H9 (cell line): ENCODE data around the gene SLIT1. TPM values are rescaled to one million over a fixed set of nuclear protein-coding genes. Genes with fewer than 3 reads are reported as not detected.

Experiments
- DNase-seq: peaks from one replicate; pipeline ENCODE4 v3.0.0-alpha.2; 2017
- H2AFZ ChIP-seq: one replicate; pipeline ENCODE4 v1.6.1; 2013; ENCODE audit warnings: mild to moderate bottlenecking, low read length, control low read depth, moderate library complexity
- H2AK5ac ChIP-seq: 2 replicates; pipeline ENCODE4 v1.6.1; 2013; ENCODE audit warnings: low read length, control low read depth, mixed read lengths; ENCODE audit not compliant: insufficient read length
- H2BK120ac ChIP-seq: one replicate; pipeline ENCODE4 v1.6.1; 2013; ENCODE audit warnings: low read depth, mild to moderate bottlenecking, low read length, control low read depth, inconsistent platforms; ENCODE audit not compliant: poor library complexity, severe bottlenecking
- H2BK12ac ChIP-seq: 2 replicates; pipeline ENCODE4 v1.6.1; 2013; ENCODE audit warnings: low read length, control low read depth, mixed read lengths, low read depth; ENCODE audit not compliant: insufficient read length
- H2BK15ac ChIP-seq: 2 replicates; pipeline ENCODE4 v1.6.1; 2013; ENCODE audit warnings: low read depth, low read length, control low read depth
- H2BK20ac ChIP-seq: one replicate; pipeline ENCODE4 v1.6.1; 2013; ENCODE audit warnings: low read depth, mild to moderate bottlenecking, low read length, control low read depth, inconsistent platforms; ENCODE audit not compliant: poor library complexity, severe bottlenecking
- H2BK5ac ChIP-seq: 2 replicates; pipeline ENCODE4 v1.6.1; 2013; ENCODE audit warnings: low read length, control low read depth, mixed read lengths; ENCODE audit not compliant: insufficient read length
- H3K14ac ChIP-seq: 2 replicates; pipeline ENCODE4 v1.6.1; 2013; ENCODE audit warnings: low read length, control low read depth; ENCODE audit not compliant: insufficient read depth
- H3K18ac ChIP-seq: 2 replicates; pipeline ENCODE4 v1.6.1; 2013; ENCODE audit warnings: low read depth, mild to moderate bottlenecking, mixed read lengths, low read length, control low read depth; ENCODE audit not compliant: insufficient read length
- H3K23ac ChIP-seq: 2 replicates; pipeline ENCODE4 v1.6.1; 2013; ENCODE audit warnings: low read length, control low read depth, mixed read lengths, low read depth; ENCODE audit not compliant: insufficient read length
- H3K23me2 ChIP-seq: 2 replicates; pipeline ENCODE4 v1.6.1; 2013; ENCODE audit warnings: low read depth, mild to moderate bottlenecking, mixed read lengths, low read length, control low read depth; ENCODE audit not compliant: insufficient read length, poor library complexity, severe bottlenecking
- H3K27ac ChIP-seq: 2 replicates; pipeline ENCODE4 v1.5.1; 2013; ENCODE audit warnings: low read length, control low read depth, mixed read lengths, low read depth; ENCODE audit not compliant: insufficient read length
- H3K27me3 ChIP-seq: 2 replicates; pipeline ENCODE4 v1.6.1; 2013; ENCODE audit warnings: low read length, control low read depth, inconsistent platforms; ENCODE audit not compliant: insufficient read depth
- H3K4ac ChIP-seq: 2 replicates; pipeline ENCODE4 v1.6.1; 2013; ENCODE audit warnings: low read depth, mild to moderate bottlenecking, control low read depth, inconsistent platforms, low read length, moderate library complexity
- H3K4me1 ChIP-seq: 2 replicates; pipeline ENCODE4 v1.6.1; 2013; ENCODE audit warnings: low read length, control low read depth, inconsistent platforms; ENCODE audit not compliant: insufficient read depth
- H3K4me2 ChIP-seq: 2 replicates; pipeline ENCODE4 v1.6.1; 2013; ENCODE audit warnings: low read length, control low read depth, mixed read lengths; ENCODE audit not compliant: insufficient read length, insufficient read depth
- H3K56ac ChIP-seq: 2 replicates; pipeline ENCODE4 v1.6.1; 2013; ENCODE audit warnings: low read depth, mild to moderate bottlenecking, mixed read lengths, low read length, control low read depth; ENCODE audit not compliant: insufficient read length
- H3K79me1 ChIP-seq: 2 replicates; pipeline ENCODE4 v1.6.1; 2013; ENCODE audit warnings: low read depth, mild to moderate bottlenecking, moderate library complexity, low read length, control low read depth, inconsistent platforms; ENCODE audit not compliant: insufficient read depth, poor library complexity, severe bottlenecking
- H3K79me2 ChIP-seq: 2 replicates; pipeline ENCODE4 v1.6.1; 2013; ENCODE audit warnings: low read length, control low read depth, inconsistent platforms; ENCODE audit not compliant: insufficient read depth
- H3K9ac ChIP-seq: 2 replicates; pipeline ENCODE4 v1.6.1; 2013; ENCODE audit warnings: low read length, control low read depth, mixed read lengths; ENCODE audit not compliant: insufficient read length; ENCODE audit errors: extremely low read depth
- H3K9me3 ChIP-seq: one replicate; pipeline ENCODE4 v1.6.1; 2013; ENCODE audit warnings: low read depth, low read length, inconsistent platforms; ENCODE audit not compliant: control insufficient read depth
- H3T11ph ChIP-seq: one replicate; pipeline ENCODE4 v1.6.1; 2013; ENCODE audit warnings: mild to moderate bottlenecking, low read length, control low read depth, inconsistent platforms
- H4K20me1 ChIP-seq: one replicate; pipeline ENCODE4 v1.6.1; 2013; ENCODE audit not compliant: control insufficient read depth, insufficient read length, insufficient read depth
- H4K5ac ChIP-seq: 2 replicates; pipeline ENCODE4 v1.6.1; 2013; ENCODE audit warnings: low read depth, mild to moderate bottlenecking, mixed read lengths, low read length, control low read depth; ENCODE audit not compliant: insufficient read length
- H4K8ac ChIP-seq: replicated peaks from 2 replicates; pipeline ENCODE4 v1.6.1; 2013; ENCODE audit warnings: low read length, control low read depth, mixed read lengths, low read depth; ENCODE audit not compliant: insufficient read length
- H4K91ac ChIP-seq: 2 replicates; pipeline ENCODE4 v1.6.1; 2013; ENCODE audit warnings: low read depth, mild to moderate bottlenecking, moderate library complexity, mixed read lengths, low read length, control low read depth; ENCODE audit not compliant: insufficient read length
- H3K27ac Mint-ChIP-seq, 3 experiments: 2 replicates in 2 of 3; 3 replicates in 1 of 3; pipeline ENCODE4 v1.8.0; 2020 to 2021; ENCODE audit warnings: mixed read lengths in 3 of 3, mild to moderate bottlenecking in 1 of 3, moderate library complexity in 1 of 3
- H3K27me3 Mint-ChIP-seq: 2 replicates; pipeline ENCODE4 v1.8.0; 2021; ENCODE audit warnings: low read depth, mild to moderate bottlenecking, moderate library complexity, mixed read lengths
- H3K36me3 Mint-ChIP-seq, 3 experiments: 2 replicates in 2 of 3; 3 replicates in 1 of 3; pipeline ENCODE4 v1.8.0; 2020 to 2021; ENCODE audit warnings: low read depth in 3 of 3, mixed read lengths in 3 of 3; ENCODE audit not compliant: insufficient read depth in 1 of 3
- H3K4me1 Mint-ChIP-seq, 2 experiments: 2 replicates each; pipeline ENCODE4 v1.8.0; 2020; ENCODE audit warnings: mixed read lengths in 2 of 2
- H3K4me3 Mint-ChIP-seq, 2 experiments: 2 replicates in 1 of 2; 3 replicates in 1 of 2; pipeline ENCODE4 v1.8.0; 2020 to 2021; ENCODE audit warnings: mild to moderate bottlenecking in 2 of 2, mixed read lengths in 2 of 2, moderate library complexity in 1 of 2
- H3K9me3 Mint-ChIP-seq, 2 experiments: 2 replicates in 1 of 2; 3 replicates in 1 of 2; pipeline ENCODE4 v1.8.0; 2020; ENCODE audit warnings: mild to moderate bottlenecking in 2 of 2, mixed read lengths in 2 of 2, moderate library complexity in 1 of 2
- WGBS: extraction: QIAGEN DNeasy Blood & Tissue Kit; methylation state at CpG from one replicate; pipeline ENCODE4 v1.1.7; 2013; ENCODE audit warnings: missing lambda C conversion rate, low lambda C conversion rate, mixed read lengths; ENCODE audit not compliant: insufficient read length; ENCODE audit errors: extremely low coverage; 5-methylcytosine and 5-hydroxymethylcytosine counted together
- total RNA-seq: library from RNA; stranded (reverse); gene quantifications from 2 replicates; pipeline ENCODE4 v1.2.1, GENCODE V29; 2021
- TF ChIP-seq, protein P1 (sequence below): fragments of 200-600 bp; sonication (generic); conservative IDR thresholded peaks from 3 replicates; pipeline ENCODE4 v1.8.0; 2021; ENCODE audit warnings: antibody characterized with exemption, mild to moderate bottlenecking

The SLIT1 gene
- total RNA-seq, 1 experiment from 2014 or later = 0.57 TPM

DNA sequence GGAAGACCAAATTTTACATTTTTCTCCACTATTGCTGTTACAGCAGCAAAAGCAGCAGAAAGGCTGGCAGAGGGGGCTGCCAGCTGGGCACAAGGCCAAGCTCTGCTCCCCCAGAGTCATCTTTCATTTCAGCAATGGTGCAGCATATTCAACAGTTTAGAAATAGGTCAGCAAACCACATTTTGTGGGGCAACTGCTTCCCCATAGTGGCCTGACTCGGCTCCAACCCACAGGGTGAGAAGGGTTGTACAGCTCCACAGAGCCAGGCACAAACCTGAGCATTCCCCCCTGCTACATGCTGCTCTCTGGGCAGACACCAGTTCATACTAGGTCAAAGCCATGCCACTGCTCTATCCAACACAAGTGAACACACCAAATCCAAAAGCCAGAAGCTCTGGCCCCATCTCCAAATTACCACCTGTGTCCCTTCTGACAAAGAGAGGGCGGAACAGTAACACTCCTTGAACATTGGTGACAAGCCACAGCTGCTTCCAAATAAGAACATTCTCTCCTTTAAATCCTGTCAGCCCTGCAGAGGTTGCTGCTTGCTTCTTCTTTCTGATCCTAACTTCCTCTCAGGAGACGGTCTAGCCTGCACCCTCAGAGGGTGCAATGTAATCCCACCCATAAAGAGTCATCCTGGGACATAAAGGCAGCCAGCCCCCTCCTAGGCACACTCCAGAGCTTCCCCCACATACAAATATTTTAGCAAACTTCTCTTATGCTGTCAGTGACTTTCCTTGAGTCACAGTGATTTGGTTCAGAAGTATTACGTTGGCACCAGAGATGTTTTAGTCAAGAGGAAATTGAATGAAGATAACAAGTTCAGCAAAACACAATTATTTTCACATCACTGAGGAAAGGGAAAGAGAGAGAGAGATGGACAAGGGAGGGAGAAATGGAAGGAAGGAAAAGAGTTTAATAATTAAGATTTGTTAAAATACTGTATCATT, 39.0 kb upstream of the SLIT1 start:
- no peak overlapping the region for H3K4me3 Mint-ChIP-seq
- peaks cover 13 to 15% of the 10 kb centered on the region in 2 experiments for H3K4me1 Mint-ChIP-seq
- H3K27ac Mint-ChIP-seq = 0 out of 7 replicates have a peak overlapping the region, but pooled peaks of 1 of the 3 experiments have one; percentile 1
- Histone ChIP-seq H3K4me1 (0 out of 2 replicates have a peak, but pooled peaks cover 4% of the 10 kb centered on the region), H2BK12ac (no peak overlapping the region), H3K27ac (no peak overlapping the region), H2AK5ac (no peak overlapping the region), H4K91ac (no peak overlapping the region), H3K4ac (no peak overlapping the region), H3K79me2 (no peaks in the 10 kb centered on the region), H2AFZ (no peak overlapping the region), H3K9ac (no peak overlapping the region), H3K79me1 (no peaks in the 10 kb centered on the region), H3K23me2 (no peaks in the 10 kb centered on the region), H2BK120ac (no peak overlapping the region), H3K4me2 (no peak overlapping the region), H3K27me3 (no peaks in the 10 kb centered on the region), H3K9me3 (no peaks in the 10 kb centered on the region), H4K5ac (no peak overlapping the region), H2BK5ac (no peak overlapping the region), H3K56ac (no peak overlapping the region), H4K8ac (no peak overlapping the region), H3K18ac (no peak overlapping the region), H3T11ph (no peak overlapping the region), H4K20me1 (no peaks in the 10 kb centered on the region), H3K23ac (no peak overlapping the region), H2BK15ac (no peak overlapping the region), H2BK20ac (no peak overlapping the region), H3K14ac (no peak overlapping the region)
- no CpG with 5 or more reads among the region's 4 CpGs for WGBS
- no peaks in the 10 kb centered on the region for H3K27me3 Mint-ChIP-seq
- H3K9me3 Mint-ChIP-seq = no peaks in the 10 kb centered on the region
- peaks cover 3 to 42% (median 31%) of the 10 kb centered on the region in 3 experiments; a peak in 6 of 7 replicates for H3K36me3 Mint-ChIP-seq
- DNase-seq = no peak
- TF ChIP-seq, protein P1, sequence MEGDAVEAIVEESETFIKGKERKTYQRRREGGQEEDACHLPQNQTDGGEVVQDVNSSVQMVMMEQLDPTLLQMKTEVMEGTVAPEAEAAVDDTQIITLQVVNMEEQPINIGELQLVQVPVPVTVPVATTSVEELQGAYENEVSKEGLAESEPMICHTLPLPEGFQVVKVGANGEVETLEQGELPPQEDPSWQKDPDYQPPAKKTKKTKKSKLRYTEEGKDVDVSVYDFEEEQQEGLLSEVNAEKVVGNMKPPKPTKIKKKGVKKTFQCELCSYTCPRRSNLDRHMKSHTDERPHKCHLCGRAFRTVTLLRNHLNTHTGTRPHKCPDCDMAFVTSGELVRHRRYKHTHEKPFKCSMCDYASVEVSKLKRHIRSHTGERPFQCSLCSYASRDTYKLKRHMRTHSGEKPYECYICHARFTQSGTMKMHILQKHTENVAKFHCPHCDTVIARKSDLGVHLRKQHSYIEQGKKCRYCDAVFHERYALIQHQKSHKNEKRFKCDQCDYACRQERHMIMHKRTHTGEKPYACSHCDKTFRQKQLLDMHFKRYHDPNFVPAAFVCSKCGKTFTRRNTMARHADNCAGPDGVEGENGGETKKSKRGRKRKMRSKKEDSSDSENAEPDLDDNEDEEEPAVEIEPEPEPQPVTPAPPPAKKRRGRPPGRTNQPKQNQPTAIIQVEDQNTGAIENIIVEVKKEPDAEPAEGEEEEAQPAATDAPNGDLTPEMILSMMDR = no peak
